Prostate gland (tissue), 2 donors: ENCODE results near the gene RTCA. TPM values are rescaled to one million over a fixed set of nuclear protein-coding genes. Genes with fewer than 3 reads are reported as not detected.
"Not testable (repeated sequence)": the region's sequence is repeated elsewhere in the genome, so short reads cannot be mapped to it uniquely, and the experiment has no call there.

Experiments
- DNase-seq: peaks from one replicate; pipeline ENCODE4 v3.0.0-alpha.2; 2019; ENCODE audit warnings: low spot score
- H3K27ac ChIP-seq, 2 donors: fragments of 200-600 bp; sonication (generic); 2 replicates each; pipeline ENCODE4 v1.5.1; 2017 to 2019
- H3K27me3 ChIP-seq: fragments of 200-600 bp; sonication (generic); replicated peaks from 2 replicates; pipeline ENCODE4 v1.5.1; 2019; ENCODE audit not compliant: insufficient read depth
- H3K36me3 ChIP-seq, 2 donors: fragments of 200-600 bp; sonication (generic); 1 replicate in 1 of 2; 2 replicates in 1 of 2; pipeline versions ENCODE4 v1.5.1 to v1.8.1; 2017 to 2019
- H3K4me1 ChIP-seq: fragments of 200-600 bp; sonication (generic); replicated peaks from 2 replicates; pipeline ENCODE4 v1.5.1; 2019
- H3K4me3 ChIP-seq, 2 donors: fragments of 200-600 bp; sonication (generic); 2 replicates each; pipeline ENCODE4 v1.5.1; 2017 to 2019
- H3K9me3 ChIP-seq: fragments of 200-600 bp; sonication (generic); 2 replicates; pipeline ENCODE4 v1.5.1; 2017
- POLR2A ChIP-seq: fragments of 450-650 bp; IDR thresholded peaks from one replicate; pipeline ENCODE4 v1.6.1; 2016; ENCODE audit warnings: antibody characterized with exemption, mild to moderate bottlenecking
- POLR2AphosphoS5 ChIP-seq: sonication (generic); formaldehyde crosslinking; IDR thresholded peaks from one replicate; pipeline ENCODE4 v1.6.1; 2017; ENCODE audit warnings: antibody characterized with exemption
- WGBS: methylation state at CpG from one replicate; pipeline ENCODE4 v1.1.5; 2018; 5-methylcytosine and 5-hydroxymethylcytosine counted together
- intact Hi-C: fragments of 100-400 bp; cut with DNase I; formaldehyde crosslinking; loops from one replicate; pipeline ENCODE4 v1.14.2; 2022
- microRNA counts, 2 donors: library from miRNA; unstranded; fragments of <30 nt; microRNA quantifications; one replicate each; lab custom pipeline; 2016 to 2017
- microRNA-seq: library from miRNA; unstranded; fragments of <30 nt; microRNA quantifications from one replicate; pipeline ENCODE4, GENCODE V29; 2016
- small RNA-seq, 2 donors: library from RNA; depleted of rRNA; stranded (forward); fragments of <200 nt; gene quantifications; one replicate each; pipeline ENCODE3, GENCODE V24; 2016
- total RNA-seq, 2 donors: library from RNA; depleted of rRNA; stranded (reverse); fragments of >200 nt; gene quantifications; one replicate each; pipeline ENCODE4 v1.1.0, GENCODE V29; 2016
- TF ChIP-seq, protein P1 (sequence below), 4 experiments: fragments of 200-600 bp in 2 of 4; fragments of 450-650 bp in 2 of 4; sonication (generic) in 2 of 4; IDR thresholded peaks; 1 replicate in 3 of 4; 2 replicates in 1 of 4; pipeline ENCODE4 v1.5.1; 2016 to 2019; ENCODE audit warnings: antibody characterized with exemption in 4 of 4, mild to moderate bottlenecking in 2 of 4, moderate library complexity in 2 of 4

Gene RTCA
- total RNA-seq, 2 donors from 2014 or later = 19.8 to 22.4 TPM

GRCh38 chr1:100332331-100332730, 66.3 kb downstream of the RTCA start:
- H3K36me3 ChIP-seq = no peaks in the 10 kb centered on the region
- H3K27ac ChIP-seq = no peak overlapping the region
- H3K4me1 ChIP-seq = no peaks in the 10 kb centered on the region
- no peak for DNase-seq
- no peaks in the 10 kb centered on the region for H3K27me3 ChIP-seq
- no peaks in the 10 kb centered on the region for H3K9me3 ChIP-seq
- 90% methylated on average over 9 of the region's 9 CpGs for WGBS
- no peak overlapping the region for H3K4me3 ChIP-seq
- intact Hi-C loops = no loop called here
- TF ChIP-seq POLR2A (no peak), POLR2AphosphoS5 (no peak)
- TF ChIP-seq, protein P1, sequence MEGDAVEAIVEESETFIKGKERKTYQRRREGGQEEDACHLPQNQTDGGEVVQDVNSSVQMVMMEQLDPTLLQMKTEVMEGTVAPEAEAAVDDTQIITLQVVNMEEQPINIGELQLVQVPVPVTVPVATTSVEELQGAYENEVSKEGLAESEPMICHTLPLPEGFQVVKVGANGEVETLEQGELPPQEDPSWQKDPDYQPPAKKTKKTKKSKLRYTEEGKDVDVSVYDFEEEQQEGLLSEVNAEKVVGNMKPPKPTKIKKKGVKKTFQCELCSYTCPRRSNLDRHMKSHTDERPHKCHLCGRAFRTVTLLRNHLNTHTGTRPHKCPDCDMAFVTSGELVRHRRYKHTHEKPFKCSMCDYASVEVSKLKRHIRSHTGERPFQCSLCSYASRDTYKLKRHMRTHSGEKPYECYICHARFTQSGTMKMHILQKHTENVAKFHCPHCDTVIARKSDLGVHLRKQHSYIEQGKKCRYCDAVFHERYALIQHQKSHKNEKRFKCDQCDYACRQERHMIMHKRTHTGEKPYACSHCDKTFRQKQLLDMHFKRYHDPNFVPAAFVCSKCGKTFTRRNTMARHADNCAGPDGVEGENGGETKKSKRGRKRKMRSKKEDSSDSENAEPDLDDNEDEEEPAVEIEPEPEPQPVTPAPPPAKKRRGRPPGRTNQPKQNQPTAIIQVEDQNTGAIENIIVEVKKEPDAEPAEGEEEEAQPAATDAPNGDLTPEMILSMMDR (IDR thresholded peaks at IDR 0.05) = no peak

DNA sequence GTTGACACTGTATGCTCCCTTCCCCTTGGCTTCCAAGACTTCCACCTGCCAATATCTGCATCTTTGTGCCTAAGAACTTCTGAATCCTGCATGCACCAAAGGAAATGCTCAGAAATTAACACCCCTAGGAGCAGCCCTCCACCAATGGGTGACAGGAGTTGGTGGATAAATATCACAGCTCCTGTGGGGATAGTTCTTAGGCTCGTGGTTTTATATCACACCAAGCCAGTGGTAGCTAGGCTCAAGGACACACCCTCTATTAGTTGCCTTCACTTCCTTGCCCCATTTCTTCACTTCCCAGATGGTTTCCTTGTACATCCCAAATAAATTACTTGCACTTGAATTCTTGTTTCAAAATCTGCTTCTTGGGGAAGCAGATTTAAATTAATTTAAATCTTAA, 69.4 kb downstream of the RTCA start:
- Histone ChIP-seq H3K36me3 (no peaks in the 10 kb centered on the region), H3K27me3 (no peaks in the 10 kb centered on the region), H3K4me3 (no peak overlapping the region), H3K27ac (no peak overlapping the region), H3K4me1 (no peaks in the 10 kb centered on the region), H3K9me3 (no peaks in the 10 kb centered on the region)
- no peak for DNase-seq
- TF ChIP-seq, protein P1 (IDR thresholded peaks at IDR 0.05) = no peak
- TF ChIP-seq POLR2A (no peak), POLR2AphosphoS5 (no peak)
- intact Hi-C loops = no loop called here
- 59% methylated on average over 1 of the region's 1 CpG for WGBS

- H3K4me3 ChIP-seq, H3K27ac ChIP-seq, DNase-seq, H3K27me3 ChIP-seq, H3K36me3 ChIP-seq, H3K9me3 ChIP-seq, intact Hi-C loops, H3K4me1 ChIP-seq: not testable (repeated sequence)
- 86% methylated on average over 5 of the region's 5 CpGs for WGBS
Measured at GRCh38 chr1:100337878-100338277, 71.9 kb downstream of the RTCA start.

DNA sequence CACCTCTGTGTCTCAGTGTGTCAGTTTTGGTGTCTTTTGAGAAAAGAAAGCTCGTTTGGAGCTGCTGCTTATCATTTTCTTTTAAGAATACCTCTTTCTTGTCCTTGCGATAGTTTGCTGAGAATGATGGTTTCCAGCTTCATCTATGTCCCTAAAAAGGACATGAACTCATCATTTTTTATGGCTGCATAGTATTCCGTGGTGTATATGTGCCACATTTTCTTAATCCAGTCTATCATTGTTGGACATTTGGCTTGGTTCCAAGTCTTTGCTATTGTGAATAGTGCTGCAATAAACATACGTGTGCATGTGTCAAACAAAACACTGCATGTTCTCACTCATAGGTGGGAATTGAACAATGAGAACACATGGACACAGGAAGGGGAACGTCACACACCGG, 73.7 kb downstream of the RTCA start:
- intact Hi-C loops, DNase-seq, H3K9me3 ChIP-seq, H3K27ac ChIP-seq, H3K4me1 ChIP-seq, H3K27me3 ChIP-seq, H3K36me3 ChIP-seq, H3K4me3 ChIP-seq: not testable (repeated sequence)
- 90% methylated on average over 6 of the region's 6 CpGs for WGBS

DNA sequence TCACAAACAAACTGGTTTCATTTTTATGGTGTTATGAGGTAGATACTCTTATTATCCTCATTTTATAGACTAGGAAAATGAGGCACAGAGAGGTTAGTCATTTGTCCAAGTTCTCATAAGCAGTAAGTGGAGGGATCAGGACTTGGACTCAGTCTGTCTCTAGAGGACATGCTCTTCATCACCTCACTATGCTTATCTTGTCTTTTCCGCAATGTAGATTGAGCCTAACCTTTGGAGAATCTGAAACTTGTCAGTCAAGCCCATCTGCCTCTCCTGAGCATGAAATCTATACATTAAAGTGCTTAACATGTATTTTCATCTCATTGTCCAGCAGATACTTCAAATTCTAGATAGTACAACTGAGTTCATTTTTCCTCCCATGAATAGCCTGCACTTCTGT, 74.5 kb downstream of the RTCA start:
- no peak for DNase-seq
- Histone ChIP-seq H3K4me1 (no peaks in the 10 kb centered on the region), H3K27me3 (no peaks in the 10 kb centered on the region), H3K36me3 (no peaks in the 10 kb centered on the region), H3K27ac (no peak overlapping the region), H3K4me3 (no peak overlapping the region), H3K9me3 (no peaks in the 10 kb centered on the region)
- intact Hi-C loops = no loop called here
- TF ChIP-seq POLR2A (no peak), POLR2AphosphoS5 (no peak)
- TF ChIP-seq, protein P1 (IDR thresholded peaks at IDR 0.05) = no peak
- 96% methylated on average over 1 of the region's 1 CpG for WGBS

- H3K4me3 ChIP-seq = no peak overlapping the region
- no peaks in the 10 kb centered on the region for H3K36me3 ChIP-seq
- no peak overlapping the region for H3K27ac ChIP-seq
- H3K9me3 ChIP-seq = no peaks in the 10 kb centered on the region
- no peaks in the 10 kb centered on the region for H3K4me1 ChIP-seq
- intact Hi-C loops = no loop called here
- no peak for DNase-seq
- WGBS = 92% methylated on average over 2 of the region's 2 CpGs
- H3K27me3 ChIP-seq = no peaks in the 10 kb centered on the region
- TF ChIP-seq POLR2AphosphoS5 (no peak), POLR2A (no peak)
- TF ChIP-seq, protein P1 (IDR thresholded peaks at IDR 0.05) = no peak
Measured at GRCh38 chr1:100342348-100342747, 76.3 kb downstream of the RTCA start.

MicroRNAs within 50 kb of the gene (microRNA counts, 767-probe panel; counts per million panel counts)
- microRNA hsa-miR-553 (lab: Ali Mortazavi, UCI) = 0 to 431 counts per million in 2 donors

Small RNA genes lying within 50 kb of the gene (microRNA-seq; reads per million reads assigned to microRNA genes)
- gene MIR553 = not detected

Small RNA genes lying within 50 kb of the gene (small RNA-seq; reads per million reads assigned to genes)
- gene AL445928.1 (0 reads per million in 2 donors), gene MIR553 (0 reads per million in 2 donors)

Other genes starting within 250 kb of the RTCA start
- 1 to 10 TPM; 4.0 to 6.2 TPM for gene SASS6, start 133.3 kb upstream of the RTCA start, total RNA-seq
- gene TRMT13, start 133.1 kb upstream of the RTCA start, total RNA-seq = 10 to 100 TPM; 11.7 to 17.4 TPM
- gene LRRC39, start 88.0 kb upstream of the RTCA start, total RNA-seq = 1 to 10 TPM in 1 of 2 donors, under 1 TPM in 1; 0.68 to 1.5 TPM
- gene DBT, start 16.4 kb upstream of the RTCA start, total RNA-seq = 10 to 100 TPM in 1 of 2 donors, 1 to 10 TPM in 1; 7.6 to 17.3 TPM
- gene CDC14A, start 86.3 kb downstream of the RTCA start, total RNA-seq = 10 to 100 TPM; 25.7 to 39.2 TPM